Inferior parietal cortex (tissue), 1 donor: ENCODE measurements around the gene NPB.
A peak's percentile ranks its signal among the peaks of the same experiment; 100 is the strongest.
"Not testable (repeated sequence)": the region's sequence is repeated elsewhere in the genome, so short reads cannot be mapped to it uniquely, and the experiment has no call there.

Source experiments
- DNase-seq: peaks from one replicate; pipeline ENCODE4 v3.0.0-alpha.2; 2016; ENCODE audit errors: extremely low spot score

The NPB gene

DNA sequence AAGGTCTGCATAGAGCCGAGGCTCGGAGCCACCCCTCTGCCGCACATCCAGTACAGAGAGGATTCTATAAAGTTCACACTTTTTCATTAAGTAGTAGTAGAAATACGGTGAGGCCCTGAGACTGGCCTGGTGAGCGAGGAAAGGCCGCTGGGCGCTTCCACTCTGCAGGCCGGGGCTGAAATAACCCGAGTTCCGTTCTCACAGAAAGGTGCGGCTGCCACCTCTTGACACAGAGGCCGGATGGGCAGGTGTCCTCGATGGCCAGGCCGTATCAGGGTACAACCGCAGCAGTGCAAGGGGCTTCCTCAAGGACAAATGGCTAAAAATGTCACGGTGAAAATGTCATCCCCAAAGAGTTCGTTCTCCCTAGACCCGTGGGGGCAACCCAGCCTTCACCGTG, 9.9 kb downstream of the NPB start:
- no peak for DNase-seq

DNA sequence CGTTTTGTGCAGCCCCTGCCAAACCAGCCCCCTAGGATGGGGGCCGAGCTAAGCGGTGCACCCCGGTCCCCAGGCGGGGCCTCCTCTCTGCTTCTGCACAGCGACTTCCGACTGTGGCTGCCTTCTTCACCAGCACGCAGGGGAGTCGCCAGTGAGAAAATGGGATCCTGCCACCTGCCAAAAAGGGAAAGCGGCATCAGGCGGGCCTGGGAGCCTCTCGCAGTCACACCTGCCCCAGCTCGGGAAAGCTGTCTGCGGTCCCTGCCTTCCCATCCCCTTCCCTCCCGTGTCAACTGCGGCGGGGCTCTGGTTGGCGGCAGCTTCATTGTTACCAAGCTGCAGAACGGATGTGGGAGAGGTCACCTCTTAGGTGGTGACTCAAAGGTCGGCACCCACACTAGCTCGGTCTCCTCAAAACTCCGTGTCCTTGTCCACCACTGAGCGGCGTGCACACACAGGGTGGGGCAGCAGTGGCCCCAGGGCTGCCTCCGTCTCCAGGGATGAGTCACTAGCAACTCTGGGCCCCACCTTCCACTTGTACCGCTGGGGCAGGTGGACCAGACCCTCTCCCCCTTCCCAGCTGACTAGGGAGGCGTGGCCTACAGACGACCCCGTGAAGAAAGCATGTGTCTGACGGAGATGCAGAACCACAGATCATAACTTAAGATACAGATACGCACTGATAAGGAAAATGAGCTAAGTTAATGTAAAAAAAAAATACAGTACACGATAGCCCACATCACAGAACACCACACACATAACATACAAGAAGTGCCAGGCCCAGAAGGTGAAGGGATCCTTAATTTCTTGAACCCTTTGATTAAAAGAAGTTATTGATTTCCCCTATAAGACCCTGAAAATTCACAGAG, 10.6 kb downstream of the NPB start:
- DNase-seq: no peak

DNA sequence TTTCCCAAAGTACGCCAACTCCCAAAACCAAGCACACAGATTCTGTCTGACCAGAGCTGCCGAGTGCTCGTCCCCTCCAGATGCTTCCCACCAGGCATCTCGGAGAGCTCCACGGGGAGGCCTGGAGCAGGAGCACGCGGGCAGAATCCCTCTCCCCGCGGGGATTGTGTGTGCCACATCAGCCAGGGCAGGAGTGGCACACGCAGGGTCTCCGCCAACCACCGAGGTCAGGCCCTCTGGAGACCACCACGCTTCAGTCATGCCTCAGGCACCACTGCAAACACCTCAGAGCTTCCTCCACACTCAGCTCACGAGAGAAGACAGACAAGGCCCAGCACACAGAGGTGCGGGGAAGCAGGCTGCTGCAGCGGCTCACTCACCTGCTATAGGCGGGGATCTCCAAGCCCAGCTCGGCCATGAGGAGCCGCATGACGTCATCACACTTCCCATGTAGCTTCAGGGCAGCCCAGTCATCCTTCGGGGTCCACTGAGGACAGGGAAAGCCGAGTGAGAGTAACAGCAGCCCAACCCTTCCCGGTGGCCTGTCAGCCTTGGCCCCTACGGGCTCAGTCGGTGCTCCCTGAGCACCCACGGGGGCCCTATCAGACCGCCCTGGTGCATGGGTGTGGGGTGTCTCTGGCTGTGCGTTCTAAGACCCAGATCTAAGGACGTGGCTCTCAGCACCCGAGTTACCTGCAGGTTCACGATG, 11.5 kb downstream of the NPB start:
- DNase-seq: no peak

DNA sequence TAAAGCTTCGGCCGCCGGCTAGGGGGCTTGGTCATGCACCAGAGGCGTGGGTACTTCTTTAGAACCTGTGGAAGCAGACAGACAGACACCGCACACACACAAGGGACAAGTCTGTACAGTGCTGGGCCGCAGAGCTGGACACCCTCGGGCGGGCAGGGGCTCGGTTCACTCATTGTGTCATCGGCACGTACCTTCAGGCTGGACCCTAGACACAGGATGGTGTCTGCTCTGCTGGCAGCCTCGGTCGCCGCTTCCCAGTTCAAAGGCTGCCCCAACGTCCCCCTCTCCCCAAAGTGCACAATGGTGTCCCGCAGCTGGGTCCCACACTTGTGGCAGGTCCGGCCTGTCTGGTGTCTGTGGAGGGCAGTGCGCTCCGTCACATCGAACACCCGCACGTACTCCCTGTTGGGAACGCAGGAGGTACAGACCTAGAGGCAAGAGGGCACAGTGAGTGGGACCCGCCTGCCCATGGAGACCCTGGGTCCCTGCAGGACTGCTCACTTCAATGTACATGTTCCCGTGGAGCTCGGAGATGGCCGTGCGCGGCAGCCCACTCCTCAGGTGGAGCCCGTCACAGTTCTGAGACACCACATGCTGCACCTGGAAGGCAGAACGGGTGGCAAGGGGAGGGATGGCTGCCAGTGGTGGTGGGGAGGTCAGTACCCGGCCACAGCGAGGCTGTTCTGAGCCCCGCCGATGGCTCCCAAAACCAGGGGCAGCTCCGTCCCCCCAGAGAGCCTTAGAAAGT, 12.2 kb downstream of the NPB start:
- no peak for DNase-seq

DNA sequence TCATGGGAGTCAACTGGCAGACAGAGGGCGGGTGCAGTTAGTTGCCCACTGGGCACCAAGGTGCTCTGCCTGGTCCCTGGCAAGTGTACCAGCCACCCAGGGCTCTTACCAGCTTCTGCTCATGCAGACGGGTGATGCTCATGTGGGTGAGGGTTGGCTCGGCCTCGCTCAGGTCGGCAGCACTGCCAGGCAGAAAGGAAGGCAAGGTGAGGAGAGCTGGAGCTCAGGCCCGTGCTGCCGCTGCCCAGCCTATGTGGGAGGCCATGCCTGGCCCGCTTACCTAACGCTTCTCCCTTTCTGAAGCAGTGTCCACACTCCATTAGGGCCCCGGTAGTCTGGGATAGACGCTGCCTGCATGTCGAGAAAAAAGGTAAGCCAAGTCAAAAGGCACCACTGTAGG, 13.3 kb downstream of the NPB start:
- DNase-seq: no peak

DNA sequence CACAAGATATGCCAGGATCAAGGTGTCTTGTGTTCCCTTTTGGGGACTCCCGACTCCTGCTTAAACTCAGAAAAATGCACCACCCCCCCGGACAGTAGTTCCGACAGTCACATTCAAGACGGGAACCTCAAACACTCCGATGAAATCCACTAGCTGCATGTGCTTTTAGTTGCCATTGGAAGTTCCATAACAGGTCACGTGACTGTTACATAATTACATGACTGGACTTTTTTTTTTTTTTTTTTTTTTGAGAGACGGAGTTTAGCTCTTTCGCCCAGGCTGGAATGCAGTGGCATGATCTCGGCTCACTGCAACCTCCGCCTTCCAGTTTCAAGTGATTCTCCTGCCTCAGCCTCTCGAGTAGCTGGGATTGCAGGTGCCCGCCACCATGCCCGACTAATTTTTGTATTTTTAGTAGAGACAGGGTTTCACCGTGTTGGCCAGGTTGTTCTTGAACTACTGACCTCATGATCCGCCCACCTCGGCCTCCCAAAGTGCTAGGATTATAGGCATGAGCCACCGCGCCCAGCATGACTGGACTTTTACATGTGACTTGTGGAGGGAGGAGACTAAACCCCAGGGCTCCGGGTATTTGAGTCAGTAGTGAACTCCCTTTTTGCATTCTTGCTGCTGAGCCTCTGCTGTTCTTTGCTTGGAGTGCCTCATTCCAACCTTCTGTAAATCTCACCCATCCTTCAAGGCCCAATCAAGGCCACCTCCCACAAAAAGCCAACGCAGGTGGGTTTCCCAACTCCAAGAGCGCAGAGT, 14.4 kb downstream of the NPB start:
- no peak for DNase-seq

DNA sequence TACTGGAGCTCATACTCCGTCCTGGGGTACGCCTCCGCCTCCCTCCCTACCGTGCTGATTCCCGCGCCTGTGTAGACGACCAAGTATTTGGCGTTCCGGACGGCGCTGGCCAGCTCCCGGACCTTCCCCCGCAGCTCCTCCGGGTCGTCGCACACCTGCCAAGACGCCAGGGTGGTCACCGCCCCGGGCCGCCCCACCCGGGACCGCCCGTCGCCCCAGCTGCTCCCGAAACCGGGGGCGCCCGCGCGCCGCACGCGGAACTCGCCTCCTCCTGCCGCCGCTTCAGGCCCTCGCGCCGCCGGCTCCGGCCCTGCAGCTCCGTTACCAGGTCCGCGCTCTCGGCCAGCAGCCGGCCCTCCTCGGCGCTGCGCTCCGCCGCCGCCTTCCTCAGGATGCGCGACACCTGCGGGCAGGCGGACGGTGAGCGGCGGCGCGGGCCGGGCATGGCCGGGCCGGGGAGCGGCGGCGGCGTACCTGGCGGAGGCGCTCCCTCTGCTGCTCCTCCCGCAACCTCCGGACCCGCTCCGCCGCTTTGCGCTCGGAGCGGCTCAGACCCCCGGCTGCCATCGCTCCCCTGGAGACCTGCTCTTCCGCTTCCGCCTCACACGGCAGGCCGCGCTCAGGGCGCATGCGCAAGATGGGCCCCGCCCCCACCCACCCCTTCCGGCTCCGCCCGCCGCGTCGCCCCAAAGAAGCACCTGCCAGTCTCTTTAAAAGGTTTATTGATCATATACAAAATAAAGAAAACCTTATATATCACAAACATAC, 15.7 kb downstream of the NPB start, which contains the start of gene SIRT7:
SIRT7 (minus strand) TSS at position 612 of the 768 bp plus-strand sequence; CDS start at position 567, 45 bp downstream.
- peak; percentile 89 for DNase-seq

DNA sequence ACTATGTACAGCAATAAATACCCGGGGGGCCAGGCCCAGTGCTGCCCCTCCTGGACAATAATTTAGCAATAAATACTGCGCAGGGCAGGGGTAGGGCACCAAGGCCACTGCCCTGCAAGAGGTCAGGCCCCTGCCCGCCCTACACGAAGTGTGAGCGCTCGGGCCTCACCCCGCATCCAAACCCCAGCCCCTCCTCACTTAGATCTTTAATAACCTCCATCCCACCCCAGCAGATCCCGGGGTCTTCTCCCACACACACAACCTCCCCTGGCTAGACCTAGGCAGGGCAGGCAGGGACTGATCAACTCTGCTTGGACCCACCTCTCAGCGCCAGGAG, 16.3 kb downstream of the NPB start:
- not testable (repeated sequence) for DNase-seq

DNA sequence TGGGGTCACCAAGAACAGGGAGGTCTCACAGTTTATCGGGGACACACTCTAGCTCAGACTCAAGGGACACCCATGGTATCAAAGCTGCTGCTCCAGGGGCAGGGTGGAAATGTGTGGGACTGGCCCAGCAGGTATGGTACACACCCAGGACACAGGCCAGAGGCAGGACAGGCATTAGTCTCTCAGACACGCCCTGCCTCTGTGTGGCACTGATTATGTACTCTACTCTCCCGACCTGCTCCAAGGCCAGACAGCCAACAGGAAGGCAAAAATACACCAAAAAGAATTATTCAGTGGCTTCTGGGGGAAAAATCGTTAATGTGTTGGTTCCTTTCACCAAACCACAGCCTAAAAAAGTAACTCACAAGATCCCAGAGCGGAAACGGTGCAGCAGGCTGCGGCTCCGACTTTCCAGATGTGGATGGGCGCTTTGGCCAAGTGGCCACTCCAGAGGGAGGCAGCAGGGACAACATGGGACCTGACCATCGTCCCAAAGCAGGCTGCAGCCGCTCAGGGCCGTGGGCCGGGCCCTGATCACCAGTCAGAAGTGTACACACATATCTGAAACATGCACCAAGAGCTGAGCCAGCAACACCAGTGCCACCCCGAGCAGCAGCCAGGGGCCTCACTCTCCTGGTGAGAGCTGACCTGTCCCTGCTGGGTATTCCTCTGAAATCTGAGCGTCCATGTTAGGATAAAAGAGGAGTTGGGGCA, 17.0 kb downstream of the NPB start:
- DNase-seq: no peak

DNA sequence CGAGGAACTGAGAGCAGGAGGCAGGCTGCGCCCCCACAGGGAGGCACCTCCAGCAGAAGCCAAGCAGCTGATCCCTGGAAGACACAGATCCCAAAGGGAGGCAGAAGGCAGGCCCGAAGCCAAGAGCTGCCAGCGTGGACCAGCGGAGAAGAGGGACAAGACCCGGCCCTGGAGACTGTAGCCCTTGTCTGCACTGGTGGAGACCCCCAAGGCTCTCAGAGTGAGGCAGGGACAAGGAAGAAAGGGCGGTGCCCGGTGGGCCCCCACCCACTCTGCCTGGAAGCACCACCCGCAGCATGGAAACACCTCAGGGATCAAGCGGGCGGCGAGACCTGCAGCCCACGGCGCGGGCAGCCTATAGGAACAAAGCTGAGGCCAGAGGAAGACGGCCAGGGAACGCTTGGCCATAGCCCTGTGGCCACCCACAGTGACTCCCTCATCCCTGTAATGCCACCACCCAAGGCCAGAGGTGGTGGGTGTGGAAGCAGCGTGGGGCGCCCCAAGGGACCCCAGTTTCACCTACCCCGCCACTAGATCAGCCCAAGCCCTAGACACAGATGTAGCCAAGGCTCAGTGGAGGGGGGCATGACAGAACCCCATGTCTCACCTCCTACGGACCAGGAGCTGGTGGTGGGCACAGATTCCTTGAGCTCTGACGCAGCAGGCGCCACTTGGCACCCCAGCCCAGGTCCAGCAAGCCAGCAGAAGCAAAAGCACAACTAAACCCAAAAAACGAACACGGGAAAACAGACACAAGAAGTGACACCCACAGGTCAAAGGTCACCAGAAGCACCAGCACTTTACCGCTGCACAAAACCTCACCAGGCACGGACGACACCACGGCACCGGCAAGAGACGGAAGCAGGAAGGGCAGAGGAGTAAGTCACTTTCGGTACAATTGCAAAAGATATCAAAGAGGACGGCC, 18.8 kb downstream of the NPB start:
- no peak for DNase-seq

DNA sequence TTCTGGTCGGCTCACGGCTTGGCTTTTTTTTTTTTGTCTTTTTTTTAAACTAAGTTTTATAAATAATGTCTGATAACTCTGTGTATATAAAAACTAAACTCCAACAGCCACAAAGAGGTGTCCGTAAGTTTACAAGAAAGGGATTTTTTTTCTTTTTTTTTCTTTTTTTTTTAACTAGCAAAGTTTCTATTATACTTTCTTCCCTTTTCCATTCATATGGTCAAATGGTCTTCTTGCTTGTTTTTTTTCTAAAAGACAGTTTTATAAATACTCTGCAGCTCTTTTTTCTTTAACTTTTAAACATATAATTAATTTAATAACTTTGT, 19.5 kb downstream of the NPB start:
- no peak for DNase-seq

DNA sequence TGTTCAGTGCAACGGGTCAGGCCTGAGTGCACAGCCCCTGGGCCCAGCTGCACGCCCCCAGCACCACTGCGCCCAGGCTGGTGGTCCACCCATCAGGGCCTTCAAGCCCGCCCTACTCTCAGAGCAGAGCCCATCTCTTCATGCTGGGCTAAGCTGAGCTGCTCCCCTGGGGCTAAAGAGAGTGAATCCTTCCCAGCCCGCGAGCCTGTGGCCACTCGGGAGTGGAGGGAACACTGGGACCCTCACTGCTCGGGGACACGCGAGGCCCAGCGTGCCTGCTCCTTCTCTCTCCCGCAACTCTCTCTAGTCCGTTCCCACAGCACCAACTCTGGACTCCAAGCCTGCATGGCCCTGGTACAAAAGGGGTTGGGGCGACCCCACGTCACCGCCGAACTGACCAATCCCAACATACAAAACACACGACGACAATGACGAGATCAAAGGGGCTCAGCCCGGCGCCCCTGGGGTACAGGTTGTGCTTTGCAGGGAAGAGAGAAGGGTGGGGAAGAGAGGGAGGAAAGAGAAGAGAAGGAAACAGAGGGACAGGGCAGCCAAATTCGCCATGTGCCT, 20.0 kb downstream of the NPB start:
- DNase-seq: no peak

DNA sequence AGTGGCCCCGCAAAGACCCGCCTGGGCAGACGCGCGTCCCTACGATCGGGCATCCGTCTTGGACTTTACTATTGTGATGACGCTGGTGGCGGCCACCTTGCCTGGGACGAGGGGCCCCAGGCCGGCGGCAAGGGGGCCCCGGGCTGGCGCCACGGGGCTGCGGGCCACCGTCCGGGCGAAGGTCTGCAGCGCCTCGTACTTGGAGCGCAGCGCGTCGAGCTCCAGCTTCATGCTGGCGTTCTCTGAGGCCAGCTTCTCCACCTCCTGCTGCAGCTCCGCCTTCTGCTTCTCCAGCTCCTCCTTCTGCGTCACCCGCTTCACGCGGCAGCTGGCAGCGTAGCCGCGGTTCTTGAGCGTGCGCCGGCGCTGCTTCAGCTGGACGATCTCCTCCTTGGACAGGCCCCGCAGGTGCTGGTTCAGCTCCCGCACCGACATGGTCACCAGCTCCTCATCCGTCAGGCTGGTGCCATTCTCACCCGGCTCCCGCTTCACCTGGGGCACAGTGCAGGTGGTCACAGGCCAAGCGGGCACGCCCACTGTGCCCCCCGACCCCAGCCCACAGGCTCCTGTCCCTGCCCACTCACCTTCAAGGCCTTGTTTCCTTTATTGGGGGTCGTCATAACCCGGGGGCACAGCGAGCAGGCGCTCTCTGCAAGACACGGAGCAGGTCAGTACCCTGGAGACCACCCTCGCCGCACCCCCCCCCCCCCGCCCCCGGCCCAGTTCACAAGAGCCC, 20.7 kb downstream of the NPB start:
- no peak for DNase-seq

DNA sequence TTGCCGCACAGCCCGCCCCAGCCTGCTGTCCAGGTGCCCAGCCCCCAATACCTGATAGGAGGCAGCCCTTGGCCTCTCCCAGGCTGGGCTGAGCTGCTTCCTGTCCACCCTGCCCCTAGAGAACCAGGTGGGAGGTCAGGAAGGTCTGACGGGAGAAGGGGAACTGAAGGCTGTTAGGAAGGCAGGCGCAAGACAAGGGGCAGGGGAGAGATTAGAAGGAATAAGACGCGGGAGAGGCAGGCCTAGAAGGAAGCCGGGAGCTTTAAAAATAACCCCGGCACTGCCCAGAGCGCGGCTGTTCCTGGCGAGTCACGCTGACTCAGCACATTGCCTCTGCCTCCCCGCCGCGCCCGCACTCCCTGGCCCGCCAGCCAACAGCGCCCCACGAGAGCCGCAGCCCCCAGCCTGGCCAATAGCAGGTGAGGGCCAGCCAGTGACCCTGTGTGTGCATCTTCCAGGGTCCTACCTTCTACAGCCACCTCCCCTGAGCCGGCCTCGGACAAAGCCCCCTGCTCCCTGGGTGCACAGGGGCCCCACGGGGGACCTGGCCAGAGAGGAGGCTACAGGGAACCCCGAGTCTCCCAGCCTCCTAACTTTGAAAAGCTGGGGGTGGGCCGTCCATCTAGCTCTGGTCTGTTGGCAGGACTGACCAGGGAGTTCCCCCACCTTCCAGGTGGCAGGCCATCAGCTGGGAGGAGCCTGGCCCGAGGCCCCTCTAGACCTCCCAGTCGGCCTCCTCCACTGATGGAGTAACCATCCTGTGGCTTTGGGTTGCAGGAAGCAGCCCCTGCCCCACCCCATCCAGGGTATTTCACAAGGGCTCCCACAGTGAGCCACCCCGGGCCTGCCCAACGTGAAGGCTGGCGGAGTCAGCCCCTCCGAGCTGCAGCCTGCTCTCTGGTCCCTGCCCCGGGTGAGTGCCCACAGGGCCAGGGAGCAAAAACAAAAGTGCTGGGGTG, 21.5 kb downstream of the NPB start:
- DNase-seq: peak; percentile 54

DNA sequence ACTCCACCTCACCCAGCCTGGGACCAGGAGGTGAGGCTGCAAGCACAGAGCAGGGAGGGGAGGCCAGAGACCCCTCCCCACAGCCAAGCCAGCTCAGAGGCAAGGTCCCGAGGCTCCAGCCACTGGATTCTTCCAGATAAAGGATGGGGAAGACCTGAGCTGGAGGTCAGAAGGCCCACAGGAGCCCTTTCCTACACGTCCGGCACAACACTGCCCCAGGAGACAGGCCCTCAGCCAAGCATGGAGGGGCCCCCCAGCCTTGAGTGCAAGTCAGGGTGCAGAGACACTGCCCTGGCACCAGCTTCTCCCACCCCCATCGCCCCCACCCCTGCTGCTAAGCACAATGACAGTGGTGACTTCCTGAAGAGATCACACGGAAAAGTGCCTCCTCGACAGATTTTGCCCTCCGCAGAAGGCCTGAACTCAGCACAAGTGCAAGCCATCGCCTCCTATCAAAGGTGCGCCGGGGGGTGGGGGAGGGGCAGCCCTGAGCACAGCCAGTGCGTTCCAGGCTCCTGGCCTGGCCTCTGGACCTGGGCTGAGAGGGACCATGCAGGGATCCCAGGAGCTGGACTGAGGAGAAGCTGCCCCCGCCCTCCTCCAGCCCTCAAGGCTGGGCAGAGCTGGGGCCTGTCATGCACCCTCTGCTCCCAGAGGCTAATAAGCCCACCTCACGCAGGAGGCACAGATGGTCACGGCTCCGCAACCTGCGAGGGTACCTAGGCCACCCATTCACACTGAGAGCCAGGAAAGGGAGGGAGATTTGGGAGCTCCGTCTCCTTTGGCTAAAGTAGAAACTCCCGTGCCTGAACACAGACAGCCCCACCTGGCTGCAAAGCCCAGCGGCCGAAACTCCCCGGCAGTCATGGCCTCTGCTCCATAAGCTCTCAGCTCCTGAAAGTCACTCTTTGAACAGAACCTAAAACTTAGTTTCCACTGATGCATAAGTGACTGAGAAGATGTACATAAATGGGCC, 22.8 kb downstream of the NPB start:
- DNase-seq: no peak

DNA sequence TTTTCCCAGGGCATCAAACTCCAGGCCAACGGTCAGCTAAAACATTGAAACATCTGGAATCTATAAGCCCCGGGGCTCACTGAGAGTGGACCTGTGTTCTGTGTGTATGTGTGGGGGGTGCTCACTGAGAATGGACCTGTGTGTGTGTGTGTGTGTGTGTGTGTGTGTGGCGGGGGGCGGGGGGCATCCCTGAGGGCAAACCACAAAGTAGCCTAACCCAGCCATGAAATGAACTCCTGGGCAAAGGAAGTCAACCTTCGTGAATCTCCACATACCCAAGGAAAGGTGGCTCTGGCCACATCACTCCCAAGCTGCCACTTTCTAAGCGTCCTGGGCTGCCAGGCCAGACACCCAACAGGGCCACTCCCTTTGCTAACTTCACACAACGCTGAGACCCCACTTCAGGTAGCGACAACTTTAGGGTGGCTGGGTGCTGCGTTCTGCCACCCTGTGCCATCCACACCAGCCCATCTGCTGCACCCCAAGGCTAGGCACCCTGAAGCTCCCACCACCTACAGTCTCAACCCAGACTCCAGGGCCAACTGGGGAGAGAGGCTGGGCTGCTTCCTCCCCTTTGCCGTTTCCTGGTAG, 23.9 kb downstream of the NPB start:
- no peak for DNase-seq
